ENCODE data around the gene SEPSECS. TPM values are rescaled to one million over a fixed set of nuclear protein-coding genes. Genes with fewer than 3 reads are reported as not detected.

The SEPSECS gene
- total RNA-seq, 1 experiment from 2014 or later, result 4.0 TPM

DNA sequence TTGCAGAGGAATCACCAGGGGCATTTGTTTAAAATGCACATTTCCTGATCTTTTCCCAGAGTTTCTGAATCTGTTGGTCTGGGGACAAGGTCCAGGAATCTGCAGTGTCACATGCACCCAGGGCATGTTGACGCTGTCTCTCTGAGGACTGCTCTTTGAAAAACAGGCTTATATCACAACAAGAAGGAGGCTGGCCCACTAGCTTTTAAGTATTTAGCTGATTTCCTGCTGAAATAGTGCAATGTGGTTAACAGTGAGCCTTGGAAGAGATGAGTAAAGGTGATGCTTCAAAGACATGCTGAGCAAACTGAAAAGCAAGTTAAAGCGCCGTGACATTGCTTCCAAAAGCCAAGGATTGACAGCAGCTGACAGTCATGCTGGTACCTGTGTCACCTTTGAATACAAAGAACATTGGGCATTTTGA, 18.6 kb upstream of the SEPSECS start:
- no TSS peak for BruUV-seq (replicated peaks)
- DNase-seq (ENCODE audit: low read depth, low spot score), result no peak
- Histone ChIP-seq H3K36me3 (ENCODE audit: control insufficient read depth, insufficient read depth, low read length) (no peaks in the 10 kb centered on the region), H3K4me1 (ENCODE audit: control insufficient read depth, insufficient read depth, low read length) (peaks cover 2% of the 10 kb centered on the region; the same call in 1 of the 2 replicates), H3K27ac (ENCODE audit: low read length) (no peak overlapping the region), H3K27me3 (ENCODE audit: control insufficient read depth, insufficient read depth, low read length) (no peaks in the 10 kb centered on the region), H3K4me3 (ENCODE audit: low read depth in 2 of 2, low read length in 2 of 2) (no peak overlapping the region), H3K9me3 (ENCODE audit: control insufficient read depth, insufficient read depth, low read depth, low read length) (no peaks in the 10 kb centered on the region)
- in situ Hi-C loops (cut with HindIII; ENCODE audit: low pct_unique_long_range_greater_than_20kb, low sequenced_read_pairs), result no loop called here
- ChIA-PET CTCF (no interaction called here), POLR2A (no interaction called here)
- ATAC-seq, result no peak
- intact Hi-C loops (cut with micrococcal nuclease; ENCODE audit: unreplicated experiment), result no loop called here
- TF ChIP-seq TCF7L2 (IDR thresholded peaks at IDR 0.05; ENCODE audit: low read depth, low read length), result no peak
- TF ChIP-seq POLR2AphosphoS5 (IDR thresholded peaks at IDR 0.05; ENCODE audit: low read depth, low read length), result no peak
- TF ChIP-seq SIN3A (IDR thresholded peaks at IDR 0.05; ENCODE audit: borderline replicate concordance, insufficient read depth, low read depth, low read length), result no peak
- TF ChIP-seq, protein P1, sequence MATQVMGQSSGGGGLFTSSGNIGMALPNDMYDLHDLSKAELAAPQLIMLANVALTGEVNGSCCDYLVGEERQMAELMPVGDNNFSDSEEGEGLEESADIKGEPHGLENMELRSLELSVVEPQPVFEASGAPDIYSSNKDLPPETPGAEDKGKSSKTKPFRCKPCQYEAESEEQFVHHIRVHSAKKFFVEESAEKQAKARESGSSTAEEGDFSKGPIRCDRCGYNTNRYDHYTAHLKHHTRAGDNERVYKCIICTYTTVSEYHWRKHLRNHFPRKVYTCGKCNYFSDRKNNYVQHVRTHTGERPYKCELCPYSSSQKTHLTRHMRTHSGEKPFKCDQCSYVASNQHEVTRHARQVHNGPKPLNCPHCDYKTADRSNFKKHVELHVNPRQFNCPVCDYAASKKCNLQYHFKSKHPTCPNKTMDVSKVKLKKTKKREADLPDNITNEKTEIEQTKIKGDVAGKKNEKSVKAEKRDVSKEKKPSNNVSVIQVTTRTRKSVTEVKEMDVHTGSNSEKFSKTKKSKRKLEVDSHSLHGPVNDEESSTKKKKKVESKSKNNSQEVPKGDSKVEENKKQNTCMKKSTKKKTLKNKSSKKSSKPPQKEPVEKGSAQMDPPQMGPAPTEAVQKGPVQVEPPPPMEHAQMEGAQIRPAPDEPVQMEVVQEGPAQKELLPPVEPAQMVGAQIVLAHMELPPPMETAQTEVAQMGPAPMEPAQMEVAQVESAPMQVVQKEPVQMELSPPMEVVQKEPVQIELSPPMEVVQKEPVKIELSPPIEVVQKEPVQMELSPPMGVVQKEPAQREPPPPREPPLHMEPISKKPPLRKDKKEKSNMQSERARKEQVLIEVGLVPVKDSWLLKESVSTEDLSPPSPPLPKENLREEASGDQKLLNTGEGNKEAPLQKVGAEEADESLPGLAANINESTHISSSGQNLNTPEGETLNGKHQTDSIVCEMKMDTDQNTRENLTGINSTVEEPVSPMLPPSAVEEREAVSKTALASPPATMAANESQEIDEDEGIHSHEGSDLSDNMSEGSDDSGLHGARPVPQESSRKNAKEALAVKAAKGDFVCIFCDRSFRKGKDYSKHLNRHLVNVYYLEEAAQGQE (IDR thresholded peaks at IDR 0.05; ENCODE audit: insufficient read depth in 1 of 2, low read depth in 2 of 2, low read length in 1 of 2), result no peak
- TF ChIP-seq, protein P2, sequence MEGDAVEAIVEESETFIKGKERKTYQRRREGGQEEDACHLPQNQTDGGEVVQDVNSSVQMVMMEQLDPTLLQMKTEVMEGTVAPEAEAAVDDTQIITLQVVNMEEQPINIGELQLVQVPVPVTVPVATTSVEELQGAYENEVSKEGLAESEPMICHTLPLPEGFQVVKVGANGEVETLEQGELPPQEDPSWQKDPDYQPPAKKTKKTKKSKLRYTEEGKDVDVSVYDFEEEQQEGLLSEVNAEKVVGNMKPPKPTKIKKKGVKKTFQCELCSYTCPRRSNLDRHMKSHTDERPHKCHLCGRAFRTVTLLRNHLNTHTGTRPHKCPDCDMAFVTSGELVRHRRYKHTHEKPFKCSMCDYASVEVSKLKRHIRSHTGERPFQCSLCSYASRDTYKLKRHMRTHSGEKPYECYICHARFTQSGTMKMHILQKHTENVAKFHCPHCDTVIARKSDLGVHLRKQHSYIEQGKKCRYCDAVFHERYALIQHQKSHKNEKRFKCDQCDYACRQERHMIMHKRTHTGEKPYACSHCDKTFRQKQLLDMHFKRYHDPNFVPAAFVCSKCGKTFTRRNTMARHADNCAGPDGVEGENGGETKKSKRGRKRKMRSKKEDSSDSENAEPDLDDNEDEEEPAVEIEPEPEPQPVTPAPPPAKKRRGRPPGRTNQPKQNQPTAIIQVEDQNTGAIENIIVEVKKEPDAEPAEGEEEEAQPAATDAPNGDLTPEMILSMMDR (IDR thresholded peaks at IDR 0.05), result no peak

DNA sequence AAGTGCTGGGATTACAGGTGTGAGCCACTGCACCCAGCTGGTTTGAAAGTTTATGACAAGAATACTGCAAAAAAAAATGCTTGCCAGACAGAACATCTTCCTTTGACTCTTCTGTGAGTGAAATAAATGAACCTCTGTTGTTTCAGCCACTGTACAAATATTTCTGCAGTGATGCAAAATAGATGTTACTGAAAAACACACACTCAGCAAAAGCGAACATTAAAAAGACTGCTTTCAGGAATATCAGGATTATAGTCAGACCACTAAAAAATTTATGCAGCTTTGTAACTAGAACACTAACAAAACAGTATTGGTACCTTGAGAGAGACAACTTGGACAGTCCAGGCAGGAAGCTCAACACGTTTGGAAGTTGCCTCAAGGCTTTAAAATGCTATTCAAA, 16.9 kb upstream of the SEPSECS start:
- POLR2A ChIA-PET, result no interaction called here
- in situ Hi-C loops (cut with HindIII; ENCODE audit: low pct_unique_long_range_greater_than_20kb, low sequenced_read_pairs), result no loop called here
- no peak for TF ChIP-seq POLR2AphosphoS5 (IDR thresholded peaks at IDR 0.05; ENCODE audit: low read depth, low read length)

DNA sequence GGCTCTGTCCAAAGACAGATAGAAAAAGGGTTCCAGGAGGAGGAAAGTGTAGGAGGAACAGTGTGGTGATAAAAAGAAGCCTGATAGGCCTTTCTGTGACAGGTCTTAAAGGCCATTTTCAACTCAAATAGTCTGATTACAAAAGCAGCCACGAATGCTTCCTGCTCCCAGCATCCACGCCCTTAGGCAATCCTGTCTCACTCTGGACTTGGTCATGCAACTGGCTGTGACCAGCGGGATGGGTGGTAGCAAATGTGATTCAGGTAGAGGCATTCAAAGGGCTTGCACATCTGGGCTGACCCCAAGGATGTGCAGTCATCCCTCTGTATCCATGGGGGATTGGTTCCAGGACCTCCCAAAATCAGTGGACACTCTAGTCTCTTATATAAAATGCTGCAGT, 14.4 kb upstream of the SEPSECS start:
- Histone ChIP-seq H3K4me1 (ENCODE audit: control insufficient read depth, insufficient read depth, low read length) (peaks cover 3% of the 10 kb centered on the region; the same call in 1 of the 2 replicates), H3K27ac (ENCODE audit: low read length) (no peak overlapping the region), H3K4me3 (ENCODE audit: low read depth in 2 of 2, low read length in 2 of 2) (no peak overlapping the region), H3K27me3 (ENCODE audit: control insufficient read depth, insufficient read depth, low read length) (no peaks in the 10 kb centered on the region), H3K36me3 (ENCODE audit: control insufficient read depth, insufficient read depth, low read length) (no peaks in the 10 kb centered on the region), H3K9me3 (ENCODE audit: control insufficient read depth, insufficient read depth, low read depth, low read length) (no peaks in the 10 kb centered on the region)
- ATAC-seq (no peak), DNase-seq (ENCODE audit: low read depth, low spot score) (no peak)
- CTCF ChIA-PET, result no interaction called here
- in situ Hi-C loops (cut with HindIII; ENCODE audit: low pct_unique_long_range_greater_than_20kb, low sequenced_read_pairs), result no loop called here
- no TSS peak for BruUV-seq (replicated peaks)
- intact Hi-C loops (cut with micrococcal nuclease; ENCODE audit: unreplicated experiment), result no loop called here
- TF ChIP-seq, protein P2 (IDR thresholded peaks at IDR 0.05), result no peak
- TF ChIP-seq, protein P1 (IDR thresholded peaks at IDR 0.05; ENCODE audit: insufficient read depth in 1 of 2, low read depth in 2 of 2, low read length in 1 of 2), result no peak
- TF ChIP-seq SIN3A (IDR thresholded peaks at IDR 0.05; ENCODE audit: borderline replicate concordance, insufficient read depth, low read depth, low read length) (no peak), POLR2AphosphoS5 (IDR thresholded peaks at IDR 0.05; ENCODE audit: low read depth, low read length) (no peak), TCF7L2 (IDR thresholded peaks at IDR 0.05; ENCODE audit: low read depth, low read length) (no peak)
- POLR2A ChIA-PET, result no interaction called here

More for the DNA sequence above, 16.9 kb upstream of the SEPSECS start:
- Histone ChIP-seq H3K4me3 (ENCODE audit: low read depth in 2 of 2, low read length in 2 of 2) (no peak overlapping the region), H3K27ac (ENCODE audit: low read length) (no peak overlapping the region), H3K9me3 (ENCODE audit: control insufficient read depth, insufficient read depth, low read depth, low read length) (no peaks in the 10 kb centered on the region), H3K4me1 (ENCODE audit: control insufficient read depth, insufficient read depth, low read length) (peaks cover 3% of the 10 kb centered on the region; the same call in 1 of the 2 replicates), H3K27me3 (ENCODE audit: control insufficient read depth, insufficient read depth, low read length) (no peaks in the 10 kb centered on the region), H3K36me3 (ENCODE audit: control insufficient read depth, insufficient read depth, low read length) (no peaks in the 10 kb centered on the region)
- intact Hi-C loops (cut with micrococcal nuclease; ENCODE audit: unreplicated experiment), result no loop called here
- CTCF ChIA-PET, result no interaction called here
- ATAC-seq (no peak), DNase-seq (ENCODE audit: low read depth, low spot score) (no peak)
- no TSS peak for BruUV-seq (replicated peaks)

All from Panc1 (cell line).